OCI-LY3 (cell line): ENCODE measurements around the gene WSCD2.

ENCODE experiments used
- H2AFZ ChIP-seq: fragments of 200-600, 300-600 bp; shearing (Covaris generic); 2 replicates; pipeline ENCODE4 v1.6.0; 2014; ENCODE audit warnings: antibody characterized with exemption, low read depth, low read length
- H3K27ac ChIP-seq: fragments of 200-600, 300-600 bp; sonication (generic); 2 replicates; pipeline ENCODE4 v1.5.1; 2014; ENCODE audit warnings: mild to moderate bottlenecking, low read length, moderate library complexity, mixed read lengths
- H3K27me3 ChIP-seq: fragments of 200-600, 300-600 bp; sonication (generic); 2 replicates; pipeline ENCODE4 v1.6.1; 2014; ENCODE audit warnings: low read depth, low read length, mixed read lengths
- H3K36me3 ChIP-seq: fragments of 200-600, 300-600 bp; sonication (generic); replicated peaks from 2 replicates; pipeline ENCODE3; 2014; ENCODE audit warnings: low read depth, low read length, mixed read lengths
- H3K4me1 ChIP-seq: fragments of 300-600, 200-600 bp; sonication (generic); 2 replicates; pipeline ENCODE4 v1.6.1; 2014; ENCODE audit warnings: low read length, mixed read lengths
- H3K4me2 ChIP-seq: fragments of 200-600, 300-600 bp; sonication (generic); 2 replicates; pipeline ENCODE4 v1.6.1; 2014; ENCODE audit warnings: low read length, mixed read lengths
- H3K4me3 ChIP-seq: fragments of 300-600, 200-600 bp; sonication (generic); 2 replicates; pipeline ENCODE4 v1.5.1; 2014; ENCODE audit warnings: antibody characterized with exemption, mild to moderate bottlenecking, low read length, moderate library complexity
- H3K79me2 ChIP-seq: fragments of 300-600, 200-600 bp; shearing (Covaris generic); 2 replicates; pipeline ENCODE4 v1.6.1; 2014; ENCODE audit warnings: mild to moderate bottlenecking, low read length, mixed read lengths
- H3K9ac ChIP-seq: fragments of 300-600, 200-600 bp; shearing (Covaris generic); 2 replicates; pipeline ENCODE4 v1.6.0; 2014; ENCODE audit warnings: mild to moderate bottlenecking, low read length, moderate library complexity
- H3K9me3 ChIP-seq: fragments of 200-600, 300-600 bp; shearing (Covaris generic); 2 replicates; pipeline ENCODE4 v1.6.1; 2014; ENCODE audit warnings: low read length, mixed read lengths; ENCODE audit not compliant: insufficient read depth
- H4K20me1 ChIP-seq: fragments of 200-600, 300-600 bp; sonication (generic); 2 replicates; pipeline ENCODE4 v1.6.1; 2016; ENCODE audit warnings: low read length, mixed read lengths; ENCODE audit not compliant: insufficient read depth
- CTCF ChIP-seq: fragments of 200-600, 300-600 bp; sonication (generic); IDR thresholded peaks from 2 replicates; pipeline ENCODE4 v1.5.1; 2014; ENCODE audit warnings: antibody characterized with exemption, low read length, low read depth
- EZH2phosphoT487 ChIP-seq: fragments of 200-600 bp; shearing (Covaris generic); IDR thresholded peaks from 2 replicates; pipeline ENCODE4 v1.6.1; 2018; ENCODE audit warnings: antibody characterized with exemption, mixed run types, low read depth

Gene WSCD2

GRCh38 chr12:108136697-108137096 is 7.6 kb downstream of the WSCD2 start:
- no peaks in the 10 kb centered on the region for H4K20me1 ChIP-seq
- H3K4me2 ChIP-seq, result no peak overlapping the region
- H2AFZ ChIP-seq, result no peak overlapping the region
- peaks cover 52% of the 10 kb centered on the region for H3K27me3 ChIP-seq
- TF ChIP-seq CTCF (no peak), EZH2phosphoT487 (no peak)
- H3K4me1 ChIP-seq, result no peaks in the 10 kb centered on the region
- no peaks in the 10 kb centered on the region for H3K9me3 ChIP-seq
- no peak overlapping the region for H3K4me3 ChIP-seq
- H3K27ac ChIP-seq, result no peak overlapping the region
- no peak overlapping the region for H3K9ac ChIP-seq
- no peaks in the 10 kb centered on the region for H3K36me3 ChIP-seq
- no peaks in the 10 kb centered on the region for H3K79me2 ChIP-seq

DNA sequence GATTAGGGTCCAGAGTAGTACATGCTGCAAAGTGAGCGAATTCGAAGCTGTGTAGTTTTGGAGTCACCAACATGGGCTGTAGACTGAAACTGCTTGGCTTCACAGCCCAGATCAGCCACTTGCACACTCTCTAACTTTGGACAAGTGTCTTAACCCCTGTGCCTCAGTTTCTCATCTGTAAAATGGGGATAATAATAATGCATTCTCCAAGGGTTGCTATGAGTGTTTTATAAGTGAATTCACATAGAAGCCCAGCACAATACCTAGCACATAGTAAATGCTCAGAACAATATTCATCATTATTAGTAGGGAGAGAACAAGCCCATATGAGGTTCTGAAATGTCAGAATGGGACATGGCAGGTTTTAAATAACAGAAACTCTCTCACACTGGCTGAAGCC is 10.4 kb downstream of the WSCD2 start:
- Histone ChIP-seq H4K20me1 (no peaks in the 10 kb centered on the region), H3K4me3 (no peak overlapping the region), H3K27me3 (peaks cover 37% of the 10 kb centered on the region), H3K4me1 (no peaks in the 10 kb centered on the region), H3K9ac (no peak overlapping the region), H2AFZ (no peak overlapping the region), H3K27ac (no peak overlapping the region), H3K9me3 (no peaks in the 10 kb centered on the region), H3K36me3 (no peaks in the 10 kb centered on the region), H3K79me2 (no peaks in the 10 kb centered on the region), H3K4me2 (no peak overlapping the region)
- TF ChIP-seq CTCF, result no peak
- no peak for TF ChIP-seq EZH2phosphoT487

GRCh38 chr12:108140501-108140900 is 11.4 kb downstream of the WSCD2 start:
- H3K79me2 ChIP-seq, result no peaks in the 10 kb centered on the region
- H3K4me1 ChIP-seq, result no peaks in the 10 kb centered on the region
- H2AFZ ChIP-seq, result no peak overlapping the region
- H3K9ac ChIP-seq, result no peak overlapping the region
- H3K4me3 ChIP-seq, result no peak overlapping the region
- H3K4me2 ChIP-seq, result no peak overlapping the region
- TF ChIP-seq CTCF (no peak), EZH2phosphoT487 (no peak)
- peaks cover 30% of the 10 kb centered on the region for H3K27me3 ChIP-seq
- no peaks in the 10 kb centered on the region for H3K36me3 ChIP-seq
- H3K27ac ChIP-seq, result no peak overlapping the region
- H4K20me1 ChIP-seq, result no peaks in the 10 kb centered on the region
- H3K9me3 ChIP-seq, result no peaks in the 10 kb centered on the region

DNA sequence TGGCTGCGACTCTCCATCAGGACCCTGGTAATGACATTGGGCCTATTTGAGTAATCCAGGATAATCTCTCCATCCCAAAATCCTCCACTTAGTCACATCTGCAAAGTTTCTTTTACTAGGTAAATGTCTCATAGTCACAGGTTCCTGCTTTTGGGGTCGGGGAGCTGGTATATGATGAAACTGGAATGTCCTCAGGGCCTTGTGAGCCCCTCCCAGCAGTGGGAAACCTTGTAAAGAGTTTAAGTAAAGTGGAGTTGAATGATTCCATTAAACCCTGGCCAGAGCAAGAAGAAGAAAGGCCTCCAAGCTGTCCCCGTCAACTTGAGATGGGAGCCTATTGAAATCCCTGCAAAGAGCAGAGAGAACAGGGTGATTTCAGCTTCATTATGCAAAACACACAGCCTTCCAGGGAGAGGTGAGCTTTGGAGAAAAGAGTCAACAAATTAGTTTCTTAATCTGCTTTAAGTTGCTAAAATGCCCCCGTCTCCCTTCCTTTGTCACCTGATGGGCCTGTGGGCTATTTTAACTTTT is 12.6 kb downstream of the WSCD2 start:
- Histone ChIP-seq H3K4me3 (no peak overlapping the region), H3K27ac (no peak overlapping the region), H3K27me3 (peaks cover 26% of the 10 kb centered on the region), H3K4me2 (no peak overlapping the region), H2AFZ (no peak overlapping the region), H3K36me3 (no peaks in the 10 kb centered on the region), H3K4me1 (no peaks in the 10 kb centered on the region), H4K20me1 (no peaks in the 10 kb centered on the region), H3K9me3 (no peaks in the 10 kb centered on the region), H3K9ac (no peak overlapping the region), H3K79me2 (no peaks in the 10 kb centered on the region)
- no peak for TF ChIP-seq EZH2phosphoT487
- TF ChIP-seq CTCF, result no peak
